IPS-NIHi11 (cell line): Measurements from ENCODE around the gene CSAD.
"Not testable (repeated sequence)": the region's sequence is repeated elsewhere in the genome, so short reads cannot be mapped to it uniquely, and the experiment has no call there.

Experiments used
- DNase-seq: peaks from one replicate; pipeline ENCODE4 v3.0.0; 2012; ENCODE audit warnings: mixed read lengths, low spot score

Gene CSAD

GRCh38 chr12:53145383-53146260 is 35.1 kb downstream of the CSAD start:
- DNase-seq = no peak

GRCh38 chr12:53143355-53143754 is 37.4 kb downstream of the CSAD start:
- DNase-seq = no peak

- no peak for DNase-seq
These were observed 47.0 kb downstream of the CSAD start for GRCh38 chr12:53133722-53134121.

- no peak for DNase-seq
These were observed 48.9 kb downstream of the CSAD start for GRCh38 chr12:53131844-53132243.

GRCh38 chr12:53128780-53129569 is 51.8 kb downstream of the CSAD start:
- no peak for DNase-seq

GRCh38 chr12:53127169-53127568 is 53.6 kb downstream of the CSAD start:
- no peak for DNase-seq

GRCh38 chr12:53124352-53124723 is 56.4 kb downstream of the CSAD start:
- DNase-seq = no peak

- peak; percentile 24 for DNase-seq
These were observed 57.0 kb downstream of the CSAD start for GRCh38 chr12:53123578-53124351.

GRCh38 chr12:53122961-53123468 is 57.7 kb downstream of the CSAD start:
- DNase-seq = peak; percentile 8

- DNase-seq = peak; percentile 7
These were observed 59.8 kb downstream of the CSAD start for GRCh38 chr12:53120685-53121525.

GRCh38 chr12:53118751-53119300 is 61.9 kb downstream of the CSAD start:
- no peak for DNase-seq

- DNase-seq = no peak
These were observed 64.7 kb downstream of the CSAD start for GRCh38 chr12:53115891-53116648.

GRCh38 chr12:53115112-53115890 is 65.4 kb downstream of the CSAD start:
- peak; percentile 86 for DNase-seq

- DNase-seq = no peak
These were observed 66.8 kb downstream of the CSAD start for GRCh38 chr12:53113951-53114350.

GRCh38 chr12:53113136-53113705 is 67.5 kb downstream of the CSAD start:
- no peak for DNase-seq

GRCh38 chr12:53112431-53112830 is 68.3 kb downstream of the CSAD start:
- not testable (repeated sequence) for DNase-seq
